HFF-Myc (cell line): Measurements from ENCODE around the gene LAS1L.
"Not testable (repeated sequence)": the region's sequence is repeated elsewhere in the genome, so short reads cannot be mapped to it uniquely, and the experiment has no call there.

Source experiments
- DNase-seq: peaks from one replicate; pipeline ENCODE4 v3.0.0-alpha.2; 2011; ENCODE audit warnings: low read depth; ENCODE audit errors: extremely low read depth
- H3K4me3 ChIP-seq: replicated peaks from 2 replicates; pipeline ENCODE4 v1.5.1; 2011; ENCODE audit warnings: low read depth, mild to moderate bottlenecking, control low read depth, low read length
- CTCF ChIP-seq: IDR thresholded peaks from 2 replicates; pipeline ENCODE4 v1.5.1; 2012; ENCODE audit warnings: mild to moderate bottlenecking, low read depth, low read length, control low read depth; ENCODE audit errors: missing control alignments

The LAS1L gene

GRCh38 chrX:65574356-65574755, 39.8 kb upstream of the LAS1L start:
- no peak for DNase-seq
- TF ChIP-seq CTCF: no peak
- H3K4me3 ChIP-seq: no peak overlapping the region

GRCh38 chrX:65572971-65573370, 38.4 kb upstream of the LAS1L start:
- no peak overlapping the region for H3K4me3 ChIP-seq
- DNase-seq: no peak
- no peak for TF ChIP-seq CTCF

- H3K4me3 ChIP-seq, DNase-seq: not testable (repeated sequence)
Observed at GRCh38 chrX:65562850-65563249, 28.3 kb upstream of the LAS1L start.

- TF ChIP-seq CTCF: no peak
- H3K4me3 ChIP-seq: no peak overlapping the region
- DNase-seq: no peak
Observed at GRCh38 chrX:65551489-65552339, 17.1 kb upstream of the LAS1L start.

- no peak for TF ChIP-seq CTCF
- DNase-seq: no peak
- no peak overlapping the region for H3K4me3 ChIP-seq
Observed at GRCh38 chrX:65551086-65551485, 16.5 kb upstream of the LAS1L start.

- no peak overlapping the region for H3K4me3 ChIP-seq
- TF ChIP-seq CTCF: no peak
Observed at GRCh38 chrX:65545456-65545855, 10.9 kb upstream of the LAS1L start.

GRCh38 chrX:65537229-65537628, 2.6 kb upstream of the LAS1L start:
- no peak for DNase-seq
- no peak overlapping the region for H3K4me3 ChIP-seq
- TF ChIP-seq CTCF: no peak

More at GRCh38 chrX:65545456-65545855, 10.9 kb upstream of the LAS1L start:
- no peak for DNase-seq
